Pancreas (tissue), 10 donors: Measurements from ENCODE around the gene B4GALT6. TPM values are rescaled to one million over a fixed set of nuclear protein-coding genes. Genes with fewer than 3 reads are reported as not detected.

ENCODE experiments used
- ATAC-seq, 4 donors: fragments of 200-7000 bp; cut with Tn5 transposase; one replicate each; pipeline versions ENCODE4 v1.8.0 to v1.9.1; 2020; ENCODE audit warnings: mild to moderate bottlenecking in 4 of 4, moderate library complexity in 4 of 4
- DNase-seq, 6 donors: peaks; one replicate each; pipeline ENCODE4 v3.0.0-alpha.2; 2020
- FAIRE-seq: peaks from 2 replicates; lab custom pipeline; 2012; peaks lifted over from hg19 to GRCh38; lab: Jason Lieb, UNC
- H3K27ac ChIP-seq, 4 donors: fragments of 200-600 bp; sonication (generic); 1 replicate in 3 of 4; 2 replicates in 1 of 4; pipeline versions ENCODE4 v1.5.0 to v1.8.0; 2020
- H3K27me3 ChIP-seq, 4 donors: fragments of 200-600 bp; one replicate each; pipeline ENCODE4 v1.8.0; 2021
- H3K36me3 ChIP-seq, 3 donors: fragments of 200-600 bp; sonication (generic) in 1 of 3; one replicate each; pipeline versions ENCODE4 v1.5.0 to v1.8.0; 2020 to 2021
- H3K4me1 ChIP-seq, 3 donors: fragments of 200-600 bp; one replicate each; pipeline ENCODE4 v1.8.0; 2021
- H3K4me3 ChIP-seq, 4 donors: fragments of 200-600 bp; sonication (generic) in 2 of 4; one replicate each; pipeline versions ENCODE4 v1.5.0 to v1.8.0; 2020 to 2021
- H3K9me3 ChIP-seq, 4 donors: fragments of 200-600 bp; one replicate each; pipeline ENCODE4 v1.8.0; 2021
- WGBS, 2 donors: extraction: QIAGEN DNeasy Blood & Tissue Kit; methylation state at CpG; one replicate each; pipeline ENCODE4 v1.1.7; 2013; 5-methylcytosine and 5-hydroxymethylcytosine counted together
- intact Hi-C, 3 donors: fragments of 100-400 bp; cut with DNase I; formaldehyde crosslinking; loops; one replicate each; pipeline versions ENCODE4 v1.11.1 to v1.14.2; 2022
- polyA plus RNA-seq, 2 donors: library from polyadenylated mRNA; stranded (reverse); fragments of 200-250 nt; gene quantifications; one replicate each; pipeline ENCODE4 v1.2.3, GENCODE V29; 2013
- total RNA-seq, 6 donors: library from RNA; stranded (reverse); fragmentation: NEBNext Ultra II Directional in 4 of 6; extraction: Animal tissue kit (Norgen Biotek cat#: 25700) in 4 of 6; gene quantifications; one replicate each; pipeline versions ENCODE4 v1.2.1 to v1.2.4, GENCODE V29; 2021 to 2023
- TF ChIP-seq, protein P1 (sequence below), 4 donors: fragments of 200-600 bp; sonication (generic) in 3 of 4; IDR thresholded peaks; one replicate each; pipeline versions ENCODE4 v1.5.0 to v1.8.0; 2021; ENCODE audit warnings: antibody characterized with exemption in 4 of 4
- donor health status: healthy with polysubstance abuse.
- donor health status: DM: no; HTN: no; CAD: no; lungs with moderate emphysema.
- donor health status: DM: no; HTN: no; CAD: no.
- donor health status: control.
- donor health status: control.
- donor health status: Bipolar disorder and iron deficiency.
- donor health status: DM: yes; HTN: yes; CAD: no.
- donor health status: DM: no; HTN: no; CAD: no.
- donor health status: DM: no; HTN: no; CAD: no.
- donor health status: DM: yes; HTN: yes; CAD: no.

The B4GALT6 gene
- total and polyA plus RNA-seq, 8 donors, result 0.79 to 4.6 (median 2.8) TPM

DNA sequence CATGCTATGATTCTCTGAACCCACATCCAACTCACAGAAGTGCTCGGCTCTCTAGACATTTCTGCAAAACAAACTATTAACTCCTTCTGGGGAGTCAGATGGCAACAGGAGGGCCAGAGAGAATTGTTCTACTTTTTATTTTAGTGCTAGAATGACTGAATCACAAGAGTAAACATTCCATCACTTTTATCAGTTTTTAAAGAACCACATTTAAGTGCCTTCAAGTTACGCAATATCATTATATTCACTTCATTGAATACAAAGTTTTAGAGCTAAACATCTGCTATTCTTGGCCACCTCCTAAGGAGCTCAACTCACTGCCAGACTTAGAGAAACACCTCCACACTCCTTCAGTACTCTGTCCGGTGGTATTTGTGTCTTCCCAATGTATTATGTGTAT is 22.4 kb downstream of the B4GALT6 start:
- no peaks in the 10 kb centered on the region for H3K36me3 ChIP-seq
- intact Hi-C loops, result no loop called here
- H3K27me3 ChIP-seq, result no peaks in the 10 kb centered on the region
- no peak for ATAC-seq
- TF ChIP-seq, protein P1, sequence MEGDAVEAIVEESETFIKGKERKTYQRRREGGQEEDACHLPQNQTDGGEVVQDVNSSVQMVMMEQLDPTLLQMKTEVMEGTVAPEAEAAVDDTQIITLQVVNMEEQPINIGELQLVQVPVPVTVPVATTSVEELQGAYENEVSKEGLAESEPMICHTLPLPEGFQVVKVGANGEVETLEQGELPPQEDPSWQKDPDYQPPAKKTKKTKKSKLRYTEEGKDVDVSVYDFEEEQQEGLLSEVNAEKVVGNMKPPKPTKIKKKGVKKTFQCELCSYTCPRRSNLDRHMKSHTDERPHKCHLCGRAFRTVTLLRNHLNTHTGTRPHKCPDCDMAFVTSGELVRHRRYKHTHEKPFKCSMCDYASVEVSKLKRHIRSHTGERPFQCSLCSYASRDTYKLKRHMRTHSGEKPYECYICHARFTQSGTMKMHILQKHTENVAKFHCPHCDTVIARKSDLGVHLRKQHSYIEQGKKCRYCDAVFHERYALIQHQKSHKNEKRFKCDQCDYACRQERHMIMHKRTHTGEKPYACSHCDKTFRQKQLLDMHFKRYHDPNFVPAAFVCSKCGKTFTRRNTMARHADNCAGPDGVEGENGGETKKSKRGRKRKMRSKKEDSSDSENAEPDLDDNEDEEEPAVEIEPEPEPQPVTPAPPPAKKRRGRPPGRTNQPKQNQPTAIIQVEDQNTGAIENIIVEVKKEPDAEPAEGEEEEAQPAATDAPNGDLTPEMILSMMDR (IDR thresholded peaks at IDR 0.05), result no peak
- no peaks in the 10 kb centered on the region for H3K9me3 ChIP-seq
- H3K4me3 ChIP-seq, result no peak overlapping the region
- no peaks in the 10 kb centered on the region for H3K4me1 ChIP-seq
- FAIRE-seq, result no peak
- WGBS, 2 donors, result 60 to 81% methylated on average over 3 of the region's 3 CpGs
- no peak overlapping the region for H3K27ac ChIP-seq
- no peak for DNase-seq

DNA sequence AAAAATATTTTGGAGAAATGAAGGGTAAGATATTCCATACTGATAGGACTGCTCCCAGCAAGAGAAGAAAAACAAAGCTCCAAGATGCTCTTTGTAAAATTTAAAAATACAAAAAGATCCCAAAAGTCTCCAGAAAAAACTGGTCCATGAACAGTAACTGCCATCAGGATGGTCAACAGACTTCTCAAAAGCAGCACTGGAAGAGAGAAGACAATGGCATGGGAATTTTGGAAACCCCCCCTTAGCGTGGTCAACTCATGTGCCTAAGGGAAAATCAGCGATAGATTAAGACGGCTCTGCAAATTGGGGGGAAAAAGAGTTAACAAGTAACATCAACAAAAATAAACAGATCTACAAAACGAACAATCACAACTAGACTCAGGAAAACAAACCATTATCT is 23.6 kb downstream of the B4GALT6 start:
- intact Hi-C loops, result no loop called here
- ATAC-seq, result no peak
- no peak overlapping the region for H3K4me3 ChIP-seq

DNA sequence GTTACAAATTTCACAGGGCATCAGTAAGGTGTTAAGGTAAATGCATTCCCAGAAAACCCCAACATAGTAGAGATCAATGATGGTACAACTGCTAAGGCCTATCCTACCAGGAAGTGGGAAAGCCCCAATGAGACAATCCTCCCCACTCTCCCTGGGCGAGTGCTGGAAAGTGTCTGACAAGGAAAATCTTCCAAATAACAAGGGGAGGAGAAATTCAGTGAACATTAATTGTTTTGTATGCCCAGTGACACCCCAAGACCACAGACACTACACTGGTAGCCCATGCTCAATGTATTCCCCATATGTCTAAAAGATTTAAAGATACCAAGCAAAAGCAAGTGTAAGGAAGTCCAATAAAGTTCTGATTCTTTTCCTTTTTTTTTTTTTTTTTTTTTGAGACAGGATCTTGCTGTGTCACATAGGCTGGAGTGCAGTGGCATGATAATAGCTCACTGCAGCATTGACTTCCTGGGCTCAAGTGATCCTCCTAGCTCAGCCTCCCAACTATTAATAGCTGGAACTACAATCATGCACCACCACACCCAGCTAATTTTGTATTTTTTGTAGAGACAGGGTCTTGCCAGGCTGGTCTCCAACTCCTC is 24.7 kb downstream of the B4GALT6 start:
- no peak for FAIRE-seq
- Histone ChIP-seq H3K9me3 (no peaks in the 10 kb centered on the region), H3K4me3 (no peak overlapping the region), H3K4me1 (no peaks in the 10 kb centered on the region), H3K27ac (no peak overlapping the region), H3K36me3 (no peaks in the 10 kb centered on the region), H3K27me3 (no peaks in the 10 kb centered on the region)
- TF ChIP-seq, protein P1 (IDR thresholded peaks at IDR 0.05), result no peak
- no peak for DNase-seq
- intact Hi-C loops, result no loop called here
- 83 to 100% methylated on average over 1 of the region's 1 CpG for WGBS, 2 donors
- ATAC-seq, result peak in 2 of 4 donors; percentile 44 to 58

More for the DNA sequence above, 23.6 kb downstream of the B4GALT6 start:
- Histone ChIP-seq H3K36me3 (no peaks in the 10 kb centered on the region), H3K27ac (no peak overlapping the region), H3K9me3 (no peaks in the 10 kb centered on the region), H3K4me1 (no peaks in the 10 kb centered on the region), H3K27me3 (no peaks in the 10 kb centered on the region)
- TF ChIP-seq, protein P1 (IDR thresholded peaks at IDR 0.05), result no peak
- 90 to 91% methylated on average over 4 of the region's 4 CpGs for WGBS, 2 donors
- FAIRE-seq (no peak), DNase-seq (no peak)

DNA sequence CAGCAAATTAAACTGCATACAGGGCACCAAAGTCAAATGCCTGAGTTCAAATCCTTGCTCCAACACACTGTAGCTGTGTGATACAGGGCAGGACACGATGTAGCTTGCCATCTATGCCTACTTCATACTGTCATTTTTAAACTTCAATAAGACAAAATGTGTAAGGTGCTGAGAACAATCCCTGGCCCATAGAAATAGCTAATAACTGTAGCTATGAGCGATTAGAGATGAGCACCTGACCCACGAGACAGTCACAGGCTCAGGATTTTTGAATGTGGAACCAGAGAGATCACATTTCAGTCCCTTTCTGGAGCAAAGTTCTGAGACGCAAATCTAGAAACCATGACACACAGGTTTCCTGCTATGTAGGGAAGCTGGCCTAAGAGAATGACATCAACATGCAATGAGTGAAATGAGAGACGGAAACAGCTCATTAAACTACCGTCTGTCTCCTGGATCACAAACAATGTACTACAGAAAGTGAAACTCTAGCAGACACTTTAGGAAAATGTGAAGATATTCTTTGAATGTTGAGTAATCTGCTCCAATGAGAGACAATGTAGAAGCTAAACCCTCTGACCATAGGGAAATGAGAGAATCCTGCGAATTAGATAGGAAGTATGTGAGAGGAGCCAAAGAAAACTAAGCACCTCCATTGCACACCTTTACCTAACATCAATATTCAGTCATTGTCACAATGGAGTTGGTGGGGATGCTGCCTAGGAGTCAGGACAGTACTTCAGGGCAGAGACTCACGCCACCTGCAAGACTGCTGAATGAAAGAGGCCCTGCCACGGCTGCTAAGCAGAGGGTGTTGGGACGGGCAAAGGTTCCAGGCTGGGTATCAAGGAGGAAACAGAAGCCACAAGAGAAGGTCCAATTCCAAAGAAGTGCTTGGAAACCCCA is 25.5 kb downstream of the B4GALT6 start:
- H3K4me1 ChIP-seq, result no peaks in the 10 kb centered on the region
- no peaks in the 10 kb centered on the region for H3K9me3 ChIP-seq
- H3K27me3 ChIP-seq, result no peaks in the 10 kb centered on the region
- intact Hi-C loops, result no loop called here
- TF ChIP-seq, protein P1 (IDR thresholded peaks at IDR 0.05), result no peak
- H3K4me3 ChIP-seq, result no peak overlapping the region
- DNase-seq (no peak), ATAC-seq (peak in 2 of 4 donors; percentile 19 to 56), FAIRE-seq (no peak)
- WGBS, 2 donors, result 85 to 87% methylated on average over 10 of the region's 10 CpGs
- no peak overlapping the region for H3K27ac ChIP-seq
- no peaks in the 10 kb centered on the region for H3K36me3 ChIP-seq
